Sigmoid colon (tissue), 7 donors: ENCODE measurements around the gene ZMIZ1. TPM values are rescaled to one million over a fixed set of nuclear protein-coding genes. Genes with fewer than 3 reads are reported as not detected.
A peak's percentile ranks its signal among the peaks of the same experiment; 100 is the strongest.

Experiments
- DNase-seq: peaks from one replicate; pipeline ENCODE4 v3.0.0-alpha.2; 2019
- H3K27ac ChIP-seq, 4 donors: fragments of 200-600 bp; sonication (generic); one replicate each; pipeline ENCODE4 v1.5.1; 2016 to 2019; ENCODE audit warnings: mild to moderate bottlenecking in 1 of 4
- H3K27me3 ChIP-seq, 3 donors: fragments of 200-600 bp; sonication (generic); one replicate each; pipeline ENCODE4 v1.5.1; 2019; ENCODE audit warnings: mild to moderate bottlenecking in 1 of 3
- H3K36me3 ChIP-seq, 4 donors: fragments of 200-600 bp; sonication (generic); one replicate each; pipeline ENCODE4 v1.5.1; 2016 to 2019
- H3K4me1 ChIP-seq, 4 donors: fragments of 200-600 bp; sonication (generic); one replicate each; pipeline ENCODE4 v1.5.1; 2017 to 2019
- H3K4me3 ChIP-seq, 4 donors: fragments of 200-600 bp; sonication (generic); one replicate each; pipeline ENCODE4 v1.5.1; 2017 to 2019; ENCODE audit warnings: mild to moderate bottlenecking in 2 of 4, moderate library complexity in 1 of 4
- H3K9me3 ChIP-seq, 4 donors: fragments of 200-600 bp in 3 of 4; sonication (generic) in 3 of 4; one replicate each; pipeline versions ENCODE4 v1.5.1 to v1.6.1; 2013 to 2019
- CTCF ChIP-seq, 4 experiments: fragments of 450-650 bp in 3 of 4; fragments of 200-600 bp in 1 of 4; IDR thresholded peaks; one replicate each; pipeline ENCODE4 v1.5.1; 2016 to 2019; ENCODE audit warnings: antibody characterized with exemption in 4 of 4, mild to moderate bottlenecking in 3 of 4, moderate library complexity in 2 of 4
- EP300 ChIP-seq, 4 donors: sonication (generic); formaldehyde crosslinking; IDR thresholded peaks; one replicate each; pipeline ENCODE4 v1.6.1; 2017; ENCODE audit warnings: antibody characterized with exemption in 4 of 4
- POLR2A ChIP-seq, 2 donors: fragments of 450-650 bp; IDR thresholded peaks; one replicate each; pipeline ENCODE4 v1.6.1; 2016; ENCODE audit warnings: antibody characterized with exemption in 2 of 2, mild to moderate bottlenecking in 2 of 2, moderate library complexity in 2 of 2
- POLR2AphosphoS5 ChIP-seq, 4 donors: sonication (generic); formaldehyde crosslinking; IDR thresholded peaks; one replicate each; pipeline ENCODE4 v1.6.1; 2017; ENCODE audit warnings: antibody characterized with exemption in 4 of 4
- WGBS, 2 donors: extraction: QIAGEN DNeasy Blood & Tissue Kit; methylation state at CpG; one replicate each; pipeline ENCODE4 v1.1.7; 2013; 5-methylcytosine and 5-hydroxymethylcytosine counted together
- intact Hi-C: fragments of 100-400 bp; cut with DNase I; formaldehyde crosslinking; loops from one replicate; pipeline ENCODE4 v1.15.1; 2023
- polyA plus RNA-seq, 3 donors: library from polyadenylated mRNA; stranded (reverse); fragments of 200-250 nt; gene quantifications; one replicate each; pipeline ENCODE4 v1.2.3, GENCODE V29; 2013
- total RNA-seq, 4 donors: library from RNA; depleted of rRNA; stranded (reverse); fragments of >200 nt; gene quantifications; one replicate each; pipeline ENCODE4 v1.1.0, GENCODE V29; 2016
- donor health status: healthy with polysubstance abuse.
- donor health status: Bipolar disorder and iron deficiency.
- donor health status: healthy.

ZMIZ1 gene
- total and polyA plus RNA-seq, 7 donors, result 17.4 to 49.3 (median 31.5) TPM

- H3K9me3 ChIP-seq, result no peaks in the 10 kb centered on the region
- no peaks in the 10 kb centered on the region for H3K27me3 ChIP-seq
- intact Hi-C loops, result no loop called here
- H3K4me1 ChIP-seq, result peaks cover 0 to 54% (median 40%) of the 10 kb centered on the region in 4 donors
- H3K4me3 ChIP-seq, result no peak overlapping the region
- no peak for DNase-seq
- no peak for TF ChIP-seq POLR2AphosphoS5 (IDR thresholded peaks at IDR 0.05)
- TF ChIP-seq POLR2A (IDR thresholded peaks at IDR 0.05), result no peak
- no peak for TF ChIP-seq EP300 (IDR thresholded peaks at IDR 0.05)
- TF ChIP-seq CTCF (IDR thresholded peaks at IDR 0.05), result no peak
- H3K27ac ChIP-seq, result peak overlapping the region in 3 of 4 donors; percentile 9 to 71 (median 39)
- 91 to 94% methylated on average over 6 of the region's 6 CpGs for WGBS, 2 donors
- peaks cover 0 to 69% (median 13%) of the 10 kb centered on the region in 4 donors for H3K36me3 ChIP-seq
Measured at GRCh38 chr10:79126351-79127080, 57.8 kb downstream of the ZMIZ1 start.

- TF ChIP-seq EP300 (IDR thresholded peaks at IDR 0.05) (no peak), POLR2AphosphoS5 (IDR thresholded peaks at IDR 0.05) (no peak), CTCF (IDR thresholded peaks at IDR 0.05) (no peak), POLR2A (IDR thresholded peaks at IDR 0.05) (no peak)
Measured at GRCh38 chr10:79127151-79127961, 58.6 kb downstream of the ZMIZ1 start.

GRCh38 chr10:79128241-79128922, 59.6 kb downstream of the ZMIZ1 start:
- DNase-seq, result no peak
- Histone ChIP-seq H3K36me3 (peaks cover 0 to 56% (median 10%) of the 10 kb centered on the region in 4 donors), H3K4me3 (no peak overlapping the region), H3K9me3 (no peaks in the 10 kb centered on the region), H3K27ac (peak overlapping the region in 2 of 4 donors; percentile 69 to 71), H3K4me1 (peaks cover 0 to 66% (median 57%) of the 10 kb centered on the region in 4 donors), H3K27me3 (no peaks in the 10 kb centered on the region)
- intact Hi-C loops, result no loop called here
- TF ChIP-seq CTCF (IDR thresholded peaks at IDR 0.05) (no peak), POLR2AphosphoS5 (IDR thresholded peaks at IDR 0.05) (no peak)
- 81 to 83% methylated on average over 8 of the region's 8 CpGs for WGBS, 2 donors

More at GRCh38 chr10:79127151-79127961, 58.6 kb downstream of the ZMIZ1 start:
- peak; percentile 90 for DNase-seq
- intact Hi-C loops, result no loop called here
- Histone ChIP-seq H3K27ac (peak overlapping the region in 3 of 4 donors; percentile 9 to 71 (median 39)), H3K9me3 (no peaks in the 10 kb centered on the region), H3K4me3 (no peak overlapping the region), H3K36me3 (peaks cover 0 to 64% (median 10%) of the 10 kb centered on the region in 4 donors), H3K4me1 (peaks cover 0 to 59% (median 46%) of the 10 kb centered on the region in 4 donors), H3K27me3 (no peaks in the 10 kb centered on the region)
- WGBS, 2 donors, result 51 to 67% methylated on average over 16 of the region's 16 CpGs

GRCh38 chr10:79128923-79129305, 60.1 kb downstream of the ZMIZ1 start:
- Histone ChIP-seq H3K9me3 (no peaks in the 10 kb centered on the region), H3K36me3 (peaks cover 0 to 52% (median 10%) of the 10 kb centered on the region in 4 donors), H3K4me3 (no peak overlapping the region), H3K4me1 (peaks cover 0 to 69% (median 61%) of the 10 kb centered on the region in 4 donors), H3K27ac (peak overlapping the region in 3 of 4 donors; percentile 22 to 71 (median 69)), H3K27me3 (no peaks in the 10 kb centered on the region)
- intact Hi-C loops, result no loop called here
- no peak for TF ChIP-seq POLR2A (IDR thresholded peaks at IDR 0.05)
- TF ChIP-seq EP300 (IDR thresholded peaks at IDR 0.05), result no peak
- TF ChIP-seq POLR2AphosphoS5 (IDR thresholded peaks at IDR 0.05), result no peak
- TF ChIP-seq CTCF (IDR thresholded peaks at IDR 0.05), result no peak
- no peak for DNase-seq
- 40 to 45% methylated on average over 4 of the region's 4 CpGs for WGBS, 2 donors
